ENCODE results near the gene MARCHF3.
"Not testable (repeated sequence)": the region's sequence is repeated elsewhere in the genome, so short reads cannot be mapped to it uniquely, and the experiment has no call there.

The MARCHF3 gene

DNA sequence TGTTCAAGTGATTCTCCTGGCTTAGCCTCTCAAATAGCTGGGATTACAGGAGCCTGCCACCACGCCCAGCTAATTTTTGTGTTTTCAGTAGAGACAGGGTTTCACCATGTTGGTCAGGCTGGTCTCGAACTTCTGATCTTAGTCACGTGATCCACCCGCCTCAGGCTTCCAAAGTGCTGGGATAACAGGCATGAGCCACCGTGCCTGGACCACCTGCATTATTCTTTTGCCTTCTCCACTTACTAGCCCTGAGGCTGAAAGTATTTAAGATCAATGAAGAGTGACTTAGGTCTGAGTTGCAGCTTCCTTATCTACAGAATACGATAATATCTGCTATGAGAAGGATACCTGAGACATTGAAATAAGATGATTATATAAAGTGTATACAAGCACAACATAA lies 129.6 kb downstream of the MARCHF3 start:
- intact Hi-C loops (cut with DNase I): no loop called here
- DNase-seq: no peak

DNA sequence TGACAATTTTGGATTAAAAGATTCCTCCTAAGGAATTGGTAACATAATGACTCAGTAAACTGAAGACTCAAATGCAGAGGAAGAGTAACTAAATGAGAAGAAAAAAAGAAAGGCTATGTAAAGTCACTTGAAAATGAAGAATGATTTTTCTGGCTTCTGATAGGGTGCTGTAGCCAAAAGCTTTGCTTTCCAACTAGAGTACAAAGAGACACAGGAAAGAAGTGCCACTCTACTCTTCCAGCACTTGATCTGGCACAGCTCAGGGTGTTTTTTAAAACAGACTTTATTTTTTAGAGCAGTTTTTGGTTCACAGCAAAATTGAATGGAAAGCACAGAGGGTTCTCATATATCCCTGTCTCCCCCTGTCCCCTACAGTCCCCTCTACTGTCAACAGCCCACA lies 130.9 kb downstream of the MARCHF3 start:
- intact Hi-C loops (cut with DNase I): no loop called here
- no peak for DNase-seq

DNA sequence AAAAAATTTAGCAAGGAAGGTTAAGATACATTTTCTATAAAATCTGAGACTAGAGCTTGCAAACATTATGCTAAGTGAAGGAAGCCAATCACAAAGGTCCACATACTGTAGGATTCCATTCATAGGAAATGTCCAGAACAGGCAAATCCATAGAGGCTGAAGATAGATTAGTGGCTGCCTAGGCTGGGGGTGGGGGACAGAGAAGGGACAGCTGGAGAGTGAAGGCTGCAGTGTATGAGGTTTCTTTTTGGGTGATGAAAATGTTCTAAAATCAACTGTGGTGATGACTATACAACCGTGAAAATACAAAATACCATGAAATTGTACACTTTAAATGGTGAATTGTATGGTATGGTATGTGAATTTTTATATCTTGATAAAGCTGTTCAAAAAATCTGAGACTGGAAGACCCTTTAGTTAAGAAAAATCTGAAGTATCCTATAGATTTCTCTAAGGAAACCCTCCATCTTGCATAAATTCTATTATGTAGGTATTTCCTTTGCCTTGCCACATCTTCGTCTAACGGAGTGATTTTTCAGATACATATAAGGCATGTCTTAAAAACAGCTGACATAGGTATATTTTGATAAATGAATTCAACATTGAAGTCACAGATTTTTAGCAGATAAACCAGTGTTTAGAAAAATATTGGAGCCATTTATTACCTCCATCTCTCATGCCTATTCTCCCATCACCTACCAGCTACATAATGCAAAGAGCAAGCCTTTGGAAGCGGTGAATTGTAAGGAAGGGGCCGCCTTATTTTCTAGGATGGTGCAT lies 132.3 kb downstream of the MARCHF3 start:
- intact Hi-C loops (cut with DNase I): no loop called here
- DNase-seq: no peak

DNA sequence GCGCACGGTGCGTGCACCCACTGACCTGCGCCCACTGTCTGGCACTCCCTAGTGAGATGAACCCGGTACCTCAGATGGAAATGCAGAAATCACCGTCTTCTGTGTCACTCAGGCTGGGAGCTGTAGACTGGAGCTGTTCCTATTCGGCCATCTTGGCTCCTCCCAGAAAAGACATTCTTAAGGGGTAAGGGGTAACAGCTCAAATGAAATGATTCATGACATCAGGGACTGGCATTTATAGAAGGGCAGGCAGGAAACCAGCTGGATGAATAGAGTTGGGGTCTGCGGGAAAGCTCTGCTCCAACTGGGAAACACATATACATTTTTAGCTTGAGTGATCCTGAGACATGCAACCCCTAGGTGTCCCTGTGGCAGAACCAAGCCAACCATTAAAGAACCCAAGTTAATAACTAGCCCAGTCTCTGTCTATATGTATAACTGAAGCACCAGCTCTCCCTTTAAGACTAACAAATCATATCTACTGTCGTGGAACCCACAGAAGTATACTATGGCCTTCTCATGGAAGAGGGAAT lies 134.1 kb downstream of the MARCHF3 start:
- intact Hi-C loops (cut with DNase I): no loop called here
- no peak for DNase-seq

DNA sequence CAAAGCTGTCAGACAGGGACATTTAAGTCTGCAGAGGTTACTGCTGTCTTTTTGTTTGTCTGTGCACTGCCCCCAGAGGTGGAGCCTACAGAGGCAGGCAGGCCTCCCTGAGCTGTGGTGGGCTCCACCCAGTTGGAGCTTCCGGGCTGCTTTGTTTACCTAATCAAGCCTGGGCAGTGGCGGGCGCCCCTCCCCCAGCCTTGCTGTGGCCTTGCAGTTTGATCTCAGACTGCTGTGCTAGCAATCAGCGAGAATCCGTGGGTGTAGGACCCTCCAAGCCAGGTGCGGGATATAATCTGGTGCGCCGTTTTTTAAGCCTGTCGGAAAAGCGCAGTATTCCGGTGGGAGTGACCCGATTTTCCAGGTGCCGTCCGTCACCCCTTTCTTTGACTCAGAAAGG lies 134.6 kb downstream of the MARCHF3 start:
- DNase-seq; intact Hi-C loops (cut with DNase I): not testable (repeated sequence)

DNA sequence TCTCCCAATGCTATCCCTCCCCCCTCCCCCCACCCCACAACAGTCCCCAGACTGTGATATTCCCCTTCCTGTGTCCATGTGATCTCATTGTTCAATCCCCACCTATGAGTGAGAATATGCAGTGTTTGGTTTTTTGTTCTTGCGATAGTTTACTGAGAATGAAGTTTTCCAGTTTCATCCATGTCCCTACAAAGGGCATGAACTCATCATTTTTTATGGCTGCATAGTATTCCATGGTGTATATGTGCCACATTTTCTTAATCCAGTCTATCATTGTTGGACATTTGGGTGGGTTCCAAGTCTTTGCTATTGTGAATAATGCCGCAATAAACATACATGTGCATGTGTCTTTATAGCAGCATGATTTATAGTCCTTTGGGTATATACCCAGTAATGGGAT lies 139.9 kb downstream of the MARCHF3 start:
- intact Hi-C loops (cut with DNase I); DNase-seq: not testable (repeated sequence)

DNA sequence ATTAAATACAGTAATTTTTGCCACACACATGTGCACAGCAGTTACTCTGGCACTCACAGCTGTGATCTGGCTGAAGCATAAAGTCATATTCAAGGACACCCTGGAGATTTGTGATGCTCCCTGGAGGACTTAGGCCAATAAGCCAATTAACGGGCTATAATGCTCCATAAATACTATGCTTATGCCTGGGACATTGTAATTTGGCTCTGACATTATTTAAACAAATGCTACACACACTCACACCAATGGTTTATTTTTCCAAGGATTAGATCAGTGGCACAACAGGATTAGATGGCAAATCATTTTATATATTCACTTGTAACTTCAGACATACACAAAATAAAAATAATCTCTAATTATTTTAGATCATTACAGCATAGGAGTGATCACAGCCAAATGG lies 142.2 kb downstream of the MARCHF3 start:
- DNase-seq: no peak
- intact Hi-C loops (cut with DNase I): no loop called here

DNA sequence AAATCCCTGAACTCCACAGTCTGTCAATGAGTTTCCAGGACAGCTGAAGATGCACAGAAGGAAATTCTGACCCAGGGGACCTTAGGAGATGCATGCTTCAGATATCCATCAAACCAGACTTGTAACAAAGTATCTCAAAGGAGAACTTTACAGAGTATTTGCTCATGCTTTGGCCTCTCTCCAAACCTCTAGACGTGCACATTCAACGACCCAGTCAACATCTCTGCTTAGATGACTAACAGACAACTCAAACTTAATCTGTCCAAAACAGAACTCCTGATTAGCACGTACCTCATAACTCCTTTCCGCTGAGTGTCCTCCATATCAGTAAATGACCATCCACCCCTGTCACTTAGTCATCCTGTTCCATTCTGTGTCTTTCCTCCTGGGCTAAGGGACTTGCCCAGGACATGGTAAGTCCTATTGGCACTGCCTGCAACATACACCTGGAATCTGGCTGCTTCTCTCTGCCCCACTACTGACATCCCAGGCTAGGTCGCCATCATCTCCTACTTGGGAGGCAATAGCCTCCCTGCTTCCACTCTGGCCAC lies 146.0 kb downstream of the MARCHF3 start:
- intact Hi-C loops (cut with DNase I): no loop called here
- DNase-seq: no peak

DNA sequence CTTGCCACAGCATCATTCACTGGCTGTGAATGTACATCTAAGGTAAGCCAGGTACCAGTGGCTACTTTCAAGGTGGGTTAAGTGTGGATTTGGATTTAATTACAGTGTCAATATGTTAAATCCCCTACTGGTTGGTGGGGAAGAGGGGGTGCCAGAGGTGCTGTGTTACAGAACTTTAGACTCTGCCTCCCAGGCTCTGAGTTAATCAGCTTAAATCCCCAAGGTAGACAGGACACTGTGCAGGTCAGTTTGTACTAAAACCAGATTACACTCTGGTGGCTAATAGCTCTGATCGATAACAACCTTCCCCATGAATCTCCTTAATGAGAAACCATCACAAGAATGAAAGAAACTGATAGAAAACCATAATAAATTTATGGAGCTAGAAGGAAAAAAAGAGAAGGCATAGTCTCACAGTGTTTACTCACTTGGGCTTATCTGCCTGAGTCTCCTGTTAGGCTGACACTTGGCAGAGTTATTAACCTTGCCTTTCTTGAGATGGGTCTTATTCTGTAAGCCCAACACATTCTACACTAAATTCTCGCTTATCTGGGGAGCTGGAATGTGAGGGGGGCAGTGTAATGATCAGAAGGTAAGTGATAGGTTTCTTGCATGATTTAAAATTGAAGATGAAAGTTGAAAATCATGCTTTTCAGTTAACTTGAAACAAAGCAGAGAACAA lies 146.7 kb downstream of the MARCHF3 start:
- intact Hi-C loops (cut with DNase I): no loop called here
- DNase-seq: no peak

DNA sequence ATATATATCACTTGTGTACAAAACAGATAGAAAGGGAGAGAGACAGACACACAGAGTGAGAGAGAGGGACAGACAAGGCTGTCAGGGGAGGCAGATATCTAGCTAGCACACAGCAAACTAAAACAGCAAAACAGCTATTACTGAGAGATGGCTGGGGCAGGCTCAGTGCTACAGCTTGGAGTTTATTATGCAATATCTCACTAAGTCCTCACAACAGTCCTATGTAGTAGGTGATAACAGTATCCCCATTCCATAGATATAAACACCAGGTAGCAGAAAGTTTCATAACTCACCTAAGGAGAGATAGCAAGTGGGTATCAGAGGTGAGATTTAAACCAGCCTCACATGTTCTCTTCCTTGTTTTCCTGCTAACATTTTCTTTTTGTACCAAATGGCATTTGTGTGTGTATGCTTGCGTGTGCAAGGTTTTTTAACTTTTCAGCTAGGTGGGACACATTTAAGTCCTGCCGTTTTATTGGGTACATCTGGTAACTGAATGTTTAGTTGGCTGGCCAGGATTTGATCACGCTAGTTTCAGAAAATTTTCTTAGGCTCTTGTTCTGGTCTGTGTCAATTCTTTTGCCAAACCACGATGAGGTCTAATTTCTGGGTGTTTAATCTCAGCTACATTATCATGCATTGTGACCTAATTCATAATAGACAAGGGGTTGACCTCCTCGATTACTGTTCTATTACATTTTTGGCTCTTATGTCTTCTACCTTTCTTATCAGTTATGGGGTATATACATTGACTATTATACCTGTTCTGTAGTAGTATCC lies 148.3 kb downstream of the MARCHF3 start:
- intact Hi-C loops (cut with DNase I): no loop called here
- no peak for DNase-seq

DNA sequence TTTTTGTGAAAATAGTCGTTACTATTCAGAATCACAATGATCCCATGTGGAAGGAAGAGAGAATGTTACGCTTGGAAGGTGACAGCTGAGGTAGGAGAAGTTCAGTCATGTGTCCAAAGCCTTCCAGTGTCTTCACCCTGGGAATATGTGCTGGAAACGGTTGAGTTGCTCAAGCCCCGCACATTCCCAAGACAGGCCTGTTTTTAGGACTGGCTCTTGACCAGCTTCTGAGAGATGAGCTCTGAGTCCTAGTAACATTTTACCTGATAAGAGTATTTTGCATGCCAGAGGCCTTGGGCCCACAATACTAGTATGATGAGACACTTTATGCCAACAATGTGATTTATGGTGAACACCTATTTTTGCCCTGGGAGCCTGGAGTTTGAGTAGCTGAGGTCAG lies 151.7 kb downstream of the MARCHF3 start:
- no peak for DNase-seq
- intact Hi-C loops (cut with DNase I): no loop called here

DNA sequence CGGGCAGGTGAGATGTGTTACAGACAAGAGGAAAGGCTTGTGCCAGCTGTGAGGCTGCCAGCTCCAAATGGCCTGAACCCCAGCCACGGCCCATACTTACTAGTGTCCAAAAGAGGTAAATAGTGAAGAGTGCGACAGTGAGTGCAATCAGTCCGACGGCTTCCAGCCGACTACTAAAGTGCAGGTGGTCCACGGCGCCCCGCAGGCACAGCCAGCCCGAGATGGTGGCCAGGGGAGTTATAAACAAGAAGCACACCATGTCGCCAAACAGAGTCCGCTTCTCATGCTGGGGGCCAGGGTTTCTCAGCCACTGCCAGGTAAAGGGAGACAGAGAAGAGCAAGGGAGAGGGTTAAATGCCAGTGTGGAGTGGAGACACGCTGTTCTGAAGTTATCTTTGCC lies 152.3 kb downstream of the MARCHF3 start:
- DNase-seq: no peak
- intact Hi-C loops (cut with DNase I): no loop called here

DNA sequence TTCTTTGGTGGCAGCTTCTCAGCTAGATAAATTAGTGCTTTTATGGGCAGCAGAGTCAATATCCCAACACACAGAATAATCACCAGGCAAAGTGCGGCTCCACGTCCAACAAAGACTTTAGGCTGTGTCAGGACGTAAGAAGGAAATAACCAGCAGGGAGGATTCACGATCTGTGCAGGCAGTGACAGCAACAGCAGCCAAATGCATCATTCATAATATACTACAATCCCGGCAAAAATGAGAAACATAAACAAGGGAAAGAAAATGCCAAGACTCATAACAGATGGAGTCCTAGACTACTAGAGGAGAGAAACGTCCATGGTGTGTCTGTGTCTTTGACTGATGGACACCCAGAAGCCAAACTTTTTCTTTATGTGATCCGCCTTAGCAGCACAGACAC lies 152.8 kb downstream of the MARCHF3 start:
- intact Hi-C loops (cut with DNase I): no loop called here

DNA sequence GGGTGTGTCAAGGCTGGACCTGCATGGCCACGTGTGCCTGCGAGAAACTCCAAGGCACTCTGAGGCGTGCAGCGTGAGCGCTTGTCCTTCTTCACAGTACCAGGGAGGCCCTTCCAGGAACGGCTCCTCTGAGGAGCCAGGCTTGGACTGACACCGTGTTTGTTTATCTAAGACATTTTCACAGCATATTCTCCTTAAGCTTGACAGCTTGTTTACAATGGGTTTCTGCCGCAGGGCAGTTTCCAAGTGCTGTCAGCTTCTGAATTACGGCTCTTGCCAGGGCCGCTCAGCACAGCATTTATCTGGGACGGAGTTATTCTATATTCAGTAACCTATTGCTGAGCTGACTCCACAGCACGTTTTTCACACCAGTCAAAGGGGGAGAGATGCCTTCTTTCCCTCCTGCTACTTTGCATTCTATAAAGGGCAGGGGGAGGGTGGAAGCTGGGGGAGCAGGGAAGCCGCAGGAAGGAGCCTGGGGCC lies 155.0 kb downstream of the MARCHF3 start:
- intact Hi-C loops (cut with DNase I): no loop called here
- DNase-seq: no peak

More for the DNA sequence above, 152.8 kb downstream of the MARCHF3 start:
- DNase-seq: no peak

DNA sequence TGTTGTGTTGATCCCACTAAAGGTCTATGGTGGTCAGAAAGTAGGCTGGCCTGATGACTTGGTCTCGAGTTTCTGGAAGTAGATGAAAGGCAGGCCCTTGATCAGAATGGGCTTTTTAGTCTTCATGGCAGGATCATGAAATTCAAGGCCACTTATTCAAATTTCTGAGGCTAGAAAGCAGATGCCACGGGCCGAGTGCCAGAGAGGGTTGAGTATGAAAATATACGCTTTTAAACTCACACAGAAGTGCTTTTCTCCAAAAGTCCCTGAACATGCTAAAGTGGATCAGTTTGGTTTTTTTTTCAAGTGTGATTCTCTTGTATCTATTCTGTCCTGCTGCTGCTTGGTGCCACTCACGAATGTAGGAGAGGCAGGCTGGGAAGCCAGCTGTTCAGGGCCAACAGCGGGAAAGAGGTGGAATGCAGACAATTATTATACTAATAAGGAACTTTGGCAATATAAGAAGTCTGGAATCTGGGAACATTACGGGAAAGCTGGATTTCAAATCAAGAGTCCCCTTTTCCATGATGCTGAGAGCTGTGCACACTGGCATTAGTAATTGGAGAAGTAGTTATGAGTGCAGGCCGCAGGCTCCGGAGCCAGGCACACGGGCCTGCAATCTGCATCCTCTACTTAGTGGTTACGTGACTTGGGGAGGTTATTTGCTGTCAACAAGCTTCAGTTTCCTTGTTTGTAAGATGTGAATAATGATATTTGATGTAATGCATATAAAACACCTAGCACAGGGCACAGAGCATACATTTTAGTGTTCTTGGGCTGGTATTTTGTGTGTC lies 157.6 kb downstream of the MARCHF3 start:
- DNase-seq: no peak
- intact Hi-C loops (cut with DNase I): no loop called here

DNA sequence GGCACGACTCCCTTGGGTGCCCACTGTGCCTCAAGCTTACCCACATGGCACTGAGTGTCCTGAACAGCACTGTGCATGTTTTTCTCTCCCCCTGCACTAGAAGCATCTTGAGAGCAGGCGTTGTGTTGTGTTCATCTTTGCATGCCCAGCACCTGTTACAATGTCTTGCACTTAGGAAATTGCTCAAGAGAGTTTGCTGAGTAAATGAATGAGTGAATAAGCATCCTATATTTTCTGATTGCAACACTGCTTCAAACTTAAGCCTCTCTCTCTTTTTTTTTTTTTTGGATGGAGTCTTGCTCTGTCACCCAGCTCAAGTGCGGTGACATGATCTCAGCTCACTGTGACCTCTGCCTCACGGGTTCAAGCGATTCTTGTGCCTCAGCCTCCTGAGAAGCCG lies 158.9 kb downstream of the MARCHF3 start:
- intact Hi-C loops (cut with DNase I): no loop called here
- peak in 1 of 42 donors; percentile 27 for DNase-seq

DNA sequence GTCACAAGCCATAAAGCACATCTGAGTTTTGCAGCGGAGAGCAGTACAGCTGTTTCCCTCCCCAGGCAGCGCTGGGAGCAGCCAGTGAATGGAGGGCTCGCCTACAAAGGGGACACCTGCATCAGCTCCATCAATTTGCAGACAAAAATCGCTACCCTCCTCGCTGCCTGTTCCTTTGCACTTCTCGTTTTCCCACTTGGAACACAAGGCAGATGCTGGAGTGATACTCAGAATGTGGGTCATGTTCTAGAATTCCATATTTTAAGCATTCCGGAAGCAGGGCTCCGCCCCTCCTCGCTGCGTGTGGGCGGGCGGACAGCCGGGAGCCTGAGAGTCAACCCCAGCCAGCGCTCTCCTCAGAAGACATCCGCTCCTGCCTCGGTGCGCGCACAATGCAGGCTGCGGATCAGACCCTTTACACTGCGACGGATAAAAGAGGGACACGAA lies 161.3 kb downstream of the MARCHF3 start:
- peak in 32 of 42 donors; percentile 22 to 70 (median 43) for DNase-seq
- intact Hi-C loops (cut with DNase I): no loop called here

DNA sequence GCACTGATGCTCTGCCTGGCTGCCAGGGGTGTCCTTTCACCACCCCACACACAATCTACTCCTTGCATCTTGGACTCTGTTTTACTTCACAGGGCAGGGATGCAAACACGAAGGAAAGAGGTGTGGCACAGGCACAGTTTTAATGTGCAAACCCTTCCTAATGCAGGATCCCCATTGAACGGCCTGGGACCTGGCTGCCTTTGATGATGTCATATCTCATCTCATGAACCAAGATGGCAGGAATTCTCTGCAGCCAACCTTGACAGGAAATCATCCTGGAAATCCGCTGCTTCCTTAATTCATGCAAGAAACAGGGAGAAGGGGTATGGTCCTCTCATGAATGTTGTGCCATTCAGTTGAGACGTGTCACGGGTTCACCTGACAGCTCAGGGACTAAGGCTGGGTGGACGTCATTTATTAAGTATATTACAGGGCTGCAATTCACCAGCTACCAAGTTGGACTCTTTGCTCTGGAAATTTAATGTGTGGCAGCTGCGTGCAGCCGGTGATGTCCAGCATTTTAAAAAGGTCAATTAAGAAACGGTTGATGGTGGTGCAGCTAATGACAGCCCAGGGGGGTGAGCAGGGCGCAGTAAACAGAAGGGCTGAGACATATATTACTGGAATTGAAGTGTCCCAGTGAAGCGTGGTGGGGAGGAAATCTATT lies 161.9 kb downstream of the MARCHF3 start:
- peak in 1 of 42 donors; percentile 33 for DNase-seq
- intact Hi-C loops (cut with DNase I): no loop called here
